Activated naive CD4-positive, alpha-beta T cell treated with anti-CD3 and anti-CD28 coated beads, Interleukin-2, amount 10 ng/mL, durations not matched to agents 7 days and 5 days (primary cell): ENCODE data around the gene METTL16.
"Not testable (repeated sequence)": the region's sequence is repeated elsewhere in the genome, so short reads cannot be mapped to it uniquely, and the experiment has no call there.

Experiments
- CTCF ChIA-PET: fragments of 350-600 bp; sonication (Branson Sonifier 250); formaldehyde crosslinking; loops from one replicate; lab custom pipeline; 2021; ENCODE audit warnings: antibody characterized with exemption; lab: Charles Lee
- DNase-seq: peaks from one replicate; pipeline ENCODE4 v3.0.0-alpha.2; 2020
- H3K27ac Mint-ChIP-seq: one replicate; pipeline ENCODE4 v1.8.0; 2021; ENCODE audit warnings: mild to moderate bottlenecking, moderate library complexity, mixed read lengths
- H3K27me3 Mint-ChIP-seq: one replicate; pipeline ENCODE4 v1.8.0; 2021; ENCODE audit warnings: mild to moderate bottlenecking, mixed read lengths
- H3K36me3 Mint-ChIP-seq: one replicate; pipeline ENCODE4 v1.8.0; 2021; ENCODE audit warnings: mixed read lengths
- H3K4me1 Mint-ChIP-seq: one replicate; pipeline ENCODE4 v1.8.0; 2021; ENCODE audit warnings: mixed read lengths
- H3K4me3 Mint-ChIP-seq: one replicate; pipeline ENCODE4 v1.8.0; 2021; ENCODE audit warnings: mild to moderate bottlenecking, moderate library complexity, mixed read lengths
- H3K9me3 Mint-ChIP-seq: one replicate; pipeline ENCODE4 v1.8.0; 2021; ENCODE audit warnings: mixed read lengths

METTL16 gene, protein sequence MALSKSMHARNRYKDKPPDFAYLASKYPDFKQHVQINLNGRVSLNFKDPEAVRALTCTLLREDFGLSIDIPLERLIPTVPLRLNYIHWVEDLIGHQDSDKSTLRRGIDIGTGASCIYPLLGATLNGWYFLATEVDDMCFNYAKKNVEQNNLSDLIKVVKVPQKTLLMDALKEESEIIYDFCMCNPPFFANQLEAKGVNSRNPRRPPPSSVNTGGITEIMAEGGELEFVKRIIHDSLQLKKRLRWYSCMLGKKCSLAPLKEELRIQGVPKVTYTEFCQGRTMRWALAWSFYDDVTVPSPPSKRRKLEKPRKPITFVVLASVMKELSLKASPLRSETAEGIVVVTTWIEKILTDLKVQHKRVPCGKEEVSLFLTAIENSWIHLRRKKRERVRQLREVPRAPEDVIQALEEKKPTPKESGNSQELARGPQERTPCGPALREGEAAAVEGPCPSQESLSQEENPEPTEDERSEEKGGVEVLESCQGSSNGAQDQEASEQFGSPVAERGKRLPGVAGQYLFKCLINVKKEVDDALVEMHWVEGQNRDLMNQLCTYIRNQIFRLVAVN

DNA sequence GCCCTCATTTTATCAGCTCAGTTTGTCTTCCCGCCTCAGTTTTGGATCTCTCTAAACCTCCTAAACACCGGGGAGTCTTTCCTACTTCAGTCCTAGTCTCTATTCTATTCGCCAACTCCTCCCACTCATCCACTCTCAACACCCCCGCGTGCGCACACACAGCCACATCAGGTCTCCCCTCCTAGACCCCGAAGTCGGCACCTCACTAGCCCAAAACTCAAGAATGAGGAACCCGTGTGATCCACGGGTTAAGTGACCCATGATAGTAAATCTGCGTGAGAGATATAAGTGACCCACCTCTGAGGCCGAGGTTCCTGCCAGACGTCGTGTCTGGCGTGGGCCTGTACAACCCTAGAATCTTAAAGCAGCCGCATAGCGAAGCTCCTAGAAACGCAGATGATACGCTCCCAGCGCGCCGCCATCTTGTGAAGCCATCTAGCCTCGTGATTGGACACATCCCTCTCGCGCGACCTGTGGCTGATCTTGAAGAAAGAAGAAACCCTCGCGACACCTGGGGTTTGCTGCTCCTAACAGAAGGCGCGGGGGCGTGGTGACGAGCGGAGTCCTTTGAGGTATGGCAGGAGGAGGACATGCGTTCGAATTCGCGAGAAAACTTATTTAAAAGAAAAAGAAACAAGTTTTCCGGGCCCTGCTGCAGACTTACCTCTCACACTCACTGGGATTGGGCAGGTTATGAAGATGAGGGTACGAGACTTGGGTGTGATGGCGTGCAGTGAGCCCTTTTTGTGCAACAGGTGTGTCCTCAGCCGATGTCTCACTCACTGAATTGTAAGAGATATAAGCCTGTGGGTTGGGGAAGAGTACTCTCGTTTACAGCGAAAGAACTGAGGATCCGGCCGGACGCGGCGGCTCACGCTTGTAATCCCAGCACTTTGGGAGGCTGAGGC, at the start of gene METTL16:
TSS of gene METTL16 (minus strand) at position 427 of the 908 bp plus-strand sequence. CDS start 9,557 bp downstream, outside the sequence.
- no peaks in the 10 kb centered on the region for H3K9me3 Mint-ChIP-seq
- H3K4me3 Mint-ChIP-seq, result no peak within 1 kb of the TSS
- no peak within 1 kb of the TSS for H3K27ac Mint-ChIP-seq
- H3K36me3 Mint-ChIP-seq, result peaks cover 10% of the 10 kb centered on the region
- H3K4me1 Mint-ChIP-seq, result peaks cover 17% of the 10 kb centered on the region
- peak; percentile 100 for DNase-seq
- CTCF ChIA-PET, result no interaction called here
- no peaks in the 10 kb centered on the region for H3K27me3 Mint-ChIP-seq

DNA sequence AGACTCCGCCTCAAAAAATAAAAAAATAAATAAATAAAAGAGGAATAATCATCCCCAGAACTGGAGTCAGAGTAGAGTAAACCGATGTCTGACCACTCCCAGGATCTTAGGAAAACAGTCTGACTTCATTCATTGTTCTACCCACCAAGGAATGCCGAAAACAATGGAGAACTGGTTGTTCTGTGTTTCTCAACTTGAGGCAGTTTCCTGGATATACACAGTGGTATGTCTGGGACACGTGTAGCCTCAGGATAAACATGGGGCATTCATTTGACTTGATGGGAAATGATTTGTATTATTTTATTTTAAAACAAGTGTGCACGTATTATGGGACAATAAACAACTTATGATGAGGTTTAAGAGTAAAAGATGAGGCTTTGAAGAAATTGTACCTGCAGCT, 49.0 kb upstream of the METTL16 start:
- Mint-ChIP-seq H3K4me3 (no peak overlapping the region), H3K27ac (no peak overlapping the region), H3K36me3 (no peaks in the 10 kb centered on the region), H3K27me3 (peaks cover 12% of the 10 kb centered on the region), H3K9me3 (peaks cover 6% of the 10 kb centered on the region), H3K4me1 (peaks cover 7% of the 10 kb centered on the region)
- no peak for DNase-seq
- CTCF ChIA-PET, result no interaction called here

DNA sequence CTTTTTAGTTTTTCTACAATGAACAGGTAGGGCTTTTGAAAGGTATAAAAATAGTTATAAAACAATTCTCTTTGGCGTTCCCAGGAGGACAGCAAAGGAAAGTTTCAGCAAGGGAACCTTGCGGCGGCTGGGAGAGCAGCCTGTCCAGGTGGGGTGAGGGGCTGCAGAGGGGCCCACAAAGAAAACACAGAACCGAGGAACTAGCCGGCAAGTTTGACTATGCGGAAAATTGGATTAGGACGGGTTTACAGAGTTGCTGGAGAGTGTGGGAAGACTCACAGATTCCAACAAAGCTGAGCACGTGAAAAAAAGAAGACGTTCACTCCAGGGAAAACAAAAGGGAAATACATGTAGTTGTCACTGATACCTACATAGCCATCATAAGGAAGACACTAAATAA, 40.2 kb upstream of the METTL16 start:
- Mint-ChIP-seq H3K9me3 (peaks cover 2% of the 10 kb centered on the region), H3K4me1 (no peaks in the 10 kb centered on the region), H3K36me3 (no peaks in the 10 kb centered on the region), H3K27me3 (peaks cover 10% of the 10 kb centered on the region), H3K27ac (no peak overlapping the region), H3K4me3 (no peak overlapping the region)
- CTCF ChIA-PET, result no interaction called here
- no peak for DNase-seq

DNA sequence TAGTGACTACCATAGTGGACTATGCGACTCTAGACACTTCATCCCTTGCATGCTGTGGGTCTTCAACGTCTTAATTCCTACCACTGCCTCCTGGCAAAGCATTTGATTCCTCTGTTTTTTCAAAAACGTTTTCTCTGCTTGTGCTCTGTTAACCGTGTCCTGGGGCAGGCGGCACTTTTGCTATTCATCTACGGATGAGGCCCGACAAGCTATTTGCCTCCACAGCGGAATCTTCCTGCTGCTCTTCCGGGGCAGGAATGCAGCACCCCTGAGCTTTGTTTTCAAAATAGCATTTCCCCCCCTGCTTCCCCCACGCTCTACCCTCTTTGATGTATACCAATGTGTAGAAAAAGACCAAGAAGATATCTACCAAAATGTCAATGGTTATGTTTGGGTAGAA, 39.8 kb upstream of the METTL16 start:
- H3K4me3 Mint-ChIP-seq, result no peak overlapping the region
- H3K4me1 Mint-ChIP-seq, result no peaks in the 10 kb centered on the region
- H3K27me3 Mint-ChIP-seq, result peaks cover 10% of the 10 kb centered on the region
- H3K27ac Mint-ChIP-seq, result no peak overlapping the region
- CTCF ChIA-PET, result no interaction called here
- H3K9me3 Mint-ChIP-seq, result peaks cover 2% of the 10 kb centered on the region
- no peak for DNase-seq
- no peaks in the 10 kb centered on the region for H3K36me3 Mint-ChIP-seq

DNA sequence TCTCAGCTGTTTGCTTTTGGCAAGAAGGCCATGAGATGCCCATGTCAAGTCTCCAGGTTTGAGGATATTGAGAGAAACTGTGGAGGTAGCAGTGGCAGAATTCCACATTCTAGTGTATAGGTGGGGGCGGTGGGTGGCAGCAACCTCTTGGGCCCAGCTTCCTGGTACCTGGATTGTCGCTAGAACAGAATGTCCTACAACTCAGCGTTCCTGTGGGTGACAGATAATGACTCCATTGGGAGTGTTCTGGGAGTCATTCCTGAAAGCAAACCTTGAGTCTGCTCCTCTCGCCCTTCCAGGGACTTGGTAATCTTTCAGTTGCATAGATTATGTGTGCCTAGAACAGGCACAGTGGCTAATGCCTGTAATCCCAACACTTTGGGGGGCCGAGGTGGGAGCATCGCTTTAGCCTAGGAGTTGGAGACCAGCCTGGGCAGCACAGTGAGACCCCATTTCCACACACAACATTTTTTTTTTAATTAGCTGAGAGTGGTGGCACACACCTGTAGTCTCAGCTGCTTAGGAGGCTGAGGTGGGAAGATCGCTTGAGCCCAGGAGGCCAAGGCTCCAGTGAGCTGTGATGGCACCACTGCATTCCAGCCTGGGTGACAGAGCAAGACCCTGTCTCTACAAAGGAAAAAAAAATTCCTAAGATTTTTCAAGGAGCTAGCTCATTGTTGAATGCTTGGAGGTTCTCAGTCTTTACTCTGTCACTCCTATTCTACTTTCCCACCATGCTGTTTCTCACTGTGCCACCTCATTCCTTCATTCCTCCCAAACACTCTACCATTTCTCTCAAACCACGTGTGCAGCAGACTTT, 37.9 kb upstream of the METTL16 start:
- Mint-ChIP-seq H3K9me3 (no peaks in the 10 kb centered on the region), H3K27me3 (peaks cover 14% of the 10 kb centered on the region), H3K27ac (no peak overlapping the region), H3K4me3 (no peak overlapping the region), H3K36me3 (no peaks in the 10 kb centered on the region), H3K4me1 (no peaks in the 10 kb centered on the region)
- DNase-seq, result no peak
- CTCF ChIA-PET, result no interaction called here

DNA sequence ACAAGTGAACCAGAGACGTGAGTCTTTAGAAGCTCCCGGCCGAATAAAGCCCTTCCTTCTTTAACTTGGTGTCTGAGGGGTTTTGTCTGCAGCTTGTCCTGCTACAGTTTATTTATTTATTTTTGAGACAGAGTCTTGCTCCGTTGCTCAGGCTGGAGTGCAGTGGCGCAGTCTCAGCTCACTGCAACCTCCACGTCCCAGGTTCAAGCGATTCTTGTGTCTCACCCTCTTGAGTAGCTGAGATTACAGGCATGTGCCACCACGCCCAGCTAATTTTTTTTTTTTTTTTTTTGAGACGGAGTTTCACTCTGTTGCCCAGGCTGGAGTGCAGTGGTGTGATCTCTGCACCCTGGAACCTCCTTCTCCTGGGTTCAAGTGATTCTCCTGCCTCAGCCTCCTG, 36.3 kb upstream of the METTL16 start:
- peaks cover 14% of the 10 kb centered on the region for H3K27me3 Mint-ChIP-seq
- DNase-seq, H3K4me3 Mint-ChIP-seq, CTCF ChIA-PET, H3K9me3 Mint-ChIP-seq, H3K36me3 Mint-ChIP-seq, H3K4me1 Mint-ChIP-seq, H3K27ac Mint-ChIP-seq: not testable (repeated sequence)

DNA sequence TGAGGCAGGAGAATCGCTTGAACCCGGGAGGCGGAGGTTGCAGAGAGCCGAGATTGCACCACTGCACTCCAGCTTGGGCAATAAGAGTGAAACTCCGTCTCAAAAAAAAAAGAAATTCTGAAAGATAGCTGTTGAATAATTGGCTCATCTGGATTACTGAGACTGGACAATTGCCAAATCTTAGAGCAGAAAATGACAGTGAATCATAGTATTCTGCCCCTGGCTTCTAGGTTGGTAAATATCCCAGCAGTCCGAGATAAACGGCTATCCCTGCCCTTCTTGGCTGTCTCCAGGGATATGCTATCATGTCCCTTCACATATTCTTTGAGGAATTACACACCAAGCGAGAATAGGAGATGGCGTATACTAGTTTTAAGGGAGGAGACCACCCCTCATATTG, 35.5 kb upstream of the METTL16 start:
- CTCF ChIA-PET, result no interaction called here
- DNase-seq, result no peak
- Mint-ChIP-seq H3K36me3 (no peaks in the 10 kb centered on the region), H3K27me3 (peaks cover 9% of the 10 kb centered on the region), H3K4me1 (no peaks in the 10 kb centered on the region), H3K4me3 (no peak overlapping the region), H3K27ac (no peak overlapping the region), H3K9me3 (no peaks in the 10 kb centered on the region)

DNA sequence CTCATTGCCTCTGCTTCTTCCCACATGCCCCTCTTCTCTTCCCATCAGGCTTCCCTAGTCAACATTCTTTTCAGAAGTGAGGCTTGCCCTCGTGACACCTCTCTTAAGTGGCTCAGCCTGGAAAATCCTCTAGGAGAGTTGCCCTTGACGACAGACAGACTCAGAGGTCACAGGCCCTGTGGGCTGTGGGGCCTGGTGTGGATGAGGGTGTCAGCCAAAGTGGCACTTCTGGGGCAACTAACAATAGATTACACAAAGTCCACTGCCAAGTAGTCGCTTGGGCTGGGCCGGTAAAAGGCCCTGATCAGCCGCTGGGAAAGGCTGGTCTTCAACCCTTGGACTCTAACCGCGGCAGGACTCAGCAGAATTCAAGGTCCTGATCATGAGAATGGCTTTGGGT, 33.7 kb upstream of the METTL16 start:
- H3K4me3 Mint-ChIP-seq, result no peak overlapping the region
- no peaks in the 10 kb centered on the region for H3K9me3 Mint-ChIP-seq
- H3K36me3 Mint-ChIP-seq, result no peaks in the 10 kb centered on the region
- H3K4me1 Mint-ChIP-seq, result no peaks in the 10 kb centered on the region
- CTCF ChIA-PET, result no interaction called here
- H3K27me3 Mint-ChIP-seq, result peaks cover 4% of the 10 kb centered on the region
- H3K27ac Mint-ChIP-seq, result no peak overlapping the region
- no peak for DNase-seq

DNA sequence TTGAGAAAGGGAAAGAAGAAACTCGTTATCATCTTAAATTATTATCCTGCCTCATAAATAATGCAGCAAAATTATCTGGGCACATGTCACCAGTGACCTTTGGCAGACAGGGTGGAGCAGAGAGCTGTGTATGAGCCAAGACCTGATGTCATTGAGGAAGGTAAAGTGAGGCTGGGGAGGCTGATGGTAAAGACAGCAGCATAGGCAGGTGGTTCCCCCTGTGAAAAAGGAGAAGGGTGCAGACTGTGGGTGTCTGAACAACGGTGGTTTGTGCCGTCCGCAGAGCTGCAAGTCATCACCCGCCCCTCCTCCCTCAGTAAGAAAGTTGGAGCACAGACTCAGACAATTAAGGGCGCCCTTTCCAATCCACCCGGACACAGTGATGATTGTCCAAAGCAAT, 30.8 kb upstream of the METTL16 start:
- CTCF ChIA-PET, result no interaction called here
- no peak for DNase-seq
- H3K27me3 Mint-ChIP-seq, result peaks cover 4% of the 10 kb centered on the region
- H3K4me3 Mint-ChIP-seq, result no peak overlapping the region
- H3K36me3 Mint-ChIP-seq, result no peaks in the 10 kb centered on the region
- no peak overlapping the region for H3K27ac Mint-ChIP-seq
- H3K9me3 Mint-ChIP-seq, result no peaks in the 10 kb centered on the region
- no peaks in the 10 kb centered on the region for H3K4me1 Mint-ChIP-seq

DNA sequence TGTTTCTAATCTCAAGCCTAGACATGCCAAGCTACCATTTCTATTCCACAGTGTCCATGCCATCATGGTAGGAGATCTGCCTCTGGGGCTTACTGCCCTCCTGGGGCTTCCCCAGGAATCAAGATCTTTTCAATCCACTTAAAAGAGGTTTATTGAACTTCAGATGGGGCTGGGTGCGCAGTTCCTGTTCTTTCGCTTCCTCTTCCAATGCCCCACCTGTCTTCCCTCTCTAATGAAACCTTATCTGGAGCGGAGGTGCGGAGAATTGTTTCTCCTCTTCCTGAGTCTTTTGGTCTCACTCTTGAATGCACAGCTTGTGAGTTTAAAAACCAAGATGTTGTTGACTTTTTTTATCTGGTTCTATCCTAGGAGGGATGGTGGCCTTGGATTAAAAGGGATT, 30.4 kb upstream of the METTL16 start:
- H3K4me1 Mint-ChIP-seq, result no peaks in the 10 kb centered on the region
- H3K36me3 Mint-ChIP-seq, result no peaks in the 10 kb centered on the region
- peaks cover 4% of the 10 kb centered on the region for H3K27me3 Mint-ChIP-seq
- CTCF ChIA-PET, result no interaction called here
- H3K4me3 Mint-ChIP-seq, result no peak overlapping the region
- H3K27ac Mint-ChIP-seq, result no peak overlapping the region
- no peak for DNase-seq
- no peaks in the 10 kb centered on the region for H3K9me3 Mint-ChIP-seq

DNA sequence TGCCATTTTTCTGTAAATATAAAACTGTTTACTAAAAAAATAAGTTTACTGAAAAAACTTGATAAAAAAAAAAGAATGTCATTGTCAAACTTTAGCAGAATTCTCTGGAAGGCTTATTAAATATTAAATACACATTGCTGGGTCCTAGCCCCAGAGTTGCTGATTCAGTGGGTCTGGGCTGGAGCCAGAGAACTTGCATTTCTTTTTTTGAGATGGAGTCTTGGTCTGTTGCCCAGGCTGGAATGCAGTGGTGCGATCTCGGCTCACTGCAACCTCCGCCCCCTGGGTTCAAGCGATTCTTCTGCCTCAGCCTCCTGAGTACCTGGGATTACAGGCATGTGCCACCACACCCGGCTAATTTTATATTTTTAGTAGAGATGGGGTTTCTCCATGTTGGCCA, 25.9 kb upstream of the METTL16 start:
- CTCF ChIA-PET, H3K4me3 Mint-ChIP-seq, H3K27me3 Mint-ChIP-seq, DNase-seq, H3K9me3 Mint-ChIP-seq, H3K27ac Mint-ChIP-seq, H3K4me1 Mint-ChIP-seq, H3K36me3 Mint-ChIP-seq: not testable (repeated sequence)

DNA sequence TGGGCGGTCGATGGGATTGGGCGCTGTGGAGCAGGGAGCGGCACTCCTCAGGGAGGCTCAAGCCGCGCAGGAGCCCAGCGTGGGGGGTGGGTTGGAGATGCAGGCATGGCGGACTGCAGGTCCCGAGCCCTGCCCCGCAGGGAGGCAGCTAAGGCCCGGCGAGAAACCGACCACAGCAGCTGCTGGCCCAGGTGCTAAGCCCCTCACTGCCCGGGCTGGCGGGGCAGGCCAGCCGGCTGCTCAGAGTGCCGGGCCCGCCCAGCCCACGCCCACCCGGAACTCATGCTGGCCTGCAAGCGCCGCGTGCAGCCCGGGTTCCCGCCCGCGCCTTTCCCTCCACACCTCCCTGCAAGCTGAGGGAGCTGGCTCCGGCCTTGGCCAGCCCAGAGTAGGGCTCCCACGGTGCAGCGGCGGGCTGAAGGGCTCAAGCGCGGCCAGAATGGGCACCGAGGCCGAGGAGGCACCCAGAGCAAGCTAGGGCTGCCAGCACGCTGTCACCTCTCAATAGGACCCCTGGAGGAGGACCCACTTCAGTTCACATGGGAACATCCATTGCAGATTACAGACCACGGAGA, 20.5 kb upstream of the METTL16 start:
- CTCF ChIA-PET, result no interaction called here
- H3K4me3 Mint-ChIP-seq, result no peak overlapping the region
- peaks cover 4% of the 10 kb centered on the region for H3K27me3 Mint-ChIP-seq
- H3K9me3 Mint-ChIP-seq, result peaks cover 3% of the 10 kb centered on the region
- peaks cover 8% of the 10 kb centered on the region for H3K4me1 Mint-ChIP-seq
- DNase-seq, result no peak
- H3K27ac Mint-ChIP-seq, result no peak overlapping the region
- no peaks in the 10 kb centered on the region for H3K36me3 Mint-ChIP-seq

DNA sequence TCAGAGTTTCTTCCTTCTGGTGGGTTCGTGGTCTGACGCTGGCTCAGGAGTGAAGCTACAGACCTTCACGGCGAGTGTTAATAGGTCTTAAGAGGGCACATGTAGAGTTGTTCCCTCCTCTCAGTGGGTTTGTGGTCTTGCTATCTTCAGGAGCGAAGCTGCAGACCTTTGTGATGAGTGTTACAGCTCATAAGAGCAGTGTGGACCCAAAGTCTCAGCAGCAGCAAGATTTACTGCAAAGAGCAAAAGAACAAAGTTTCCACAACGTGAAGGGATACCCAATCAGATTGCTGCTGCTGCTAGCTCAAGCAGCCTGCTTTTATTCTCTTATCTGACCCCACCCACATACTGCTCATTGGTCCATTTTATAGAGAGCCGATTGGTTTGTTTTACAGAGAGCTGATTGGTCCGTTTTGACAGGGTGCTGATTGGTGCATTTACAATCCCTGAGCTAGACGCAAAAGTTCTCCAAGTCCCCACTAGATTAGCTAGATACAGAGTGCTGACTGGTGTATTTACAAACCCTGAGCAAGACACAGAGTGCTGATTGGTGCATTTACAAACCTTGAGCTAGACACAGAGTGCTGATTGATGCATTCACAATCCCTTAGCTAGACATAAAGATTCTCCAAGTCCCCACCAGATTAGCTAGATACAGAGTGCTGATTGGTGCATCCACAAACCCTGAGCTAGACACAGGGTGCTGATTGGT, 19.7 kb upstream of the METTL16 start:
- H3K27ac Mint-ChIP-seq, H3K4me3 Mint-ChIP-seq, H3K9me3 Mint-ChIP-seq, H3K27me3 Mint-ChIP-seq, DNase-seq, H3K36me3 Mint-ChIP-seq, CTCF ChIA-PET, H3K4me1 Mint-ChIP-seq: not testable (repeated sequence)
